ENCODE measurements around the gene IFI35.
"Not testable (repeated sequence)": the region's sequence is repeated elsewhere in the genome, so short reads cannot be mapped to it uniquely, and the experiment has no call there.

The IFI35 gene

GRCh38 chr17:43024407-43025289 is 18.1 kb downstream of the IFI35 start, which contains the start of gene RND2:
TSS of gene RND2 (plus strand) at chr17:43025231. CDS start at chr17:43025348, 117 bp downstream.
- peak; percentile 95 for DNase-seq (ENCODE audit: low read depth, low spot score)

GRCh38 chr17:43025290-43025657 is 18.7 kb downstream of the IFI35 start:
- DNase-seq (ENCODE audit: low read depth, low spot score) = no peak

- no peak for DNase-seq (ENCODE audit: low read depth, low spot score)
These were observed 19.4 kb downstream of the IFI35 start for GRCh38 chr17:43025766-43026537.

GRCh38 chr17:43026595-43026994 is 20.0 kb downstream of the IFI35 start:
- no peak for DNase-seq (ENCODE audit: low read depth, low spot score)

- no peak for DNase-seq (ENCODE audit: low read depth, low spot score)
These were observed 20.8 kb downstream of the IFI35 start for GRCh38 chr17:43027091-43028032.

- DNase-seq (ENCODE audit: low read depth, low spot score) = no peak
These were observed 21.8 kb downstream of the IFI35 start for GRCh38 chr17:43028221-43028861.

- no peak for DNase-seq (ENCODE audit: low read depth, low spot score)
These were observed 23.7 kb downstream of the IFI35 start for GRCh38 chr17:43030137-43030767.

- DNase-seq (ENCODE audit: low read depth, low spot score) = no peak
These were observed 25.1 kb downstream of the IFI35 start for GRCh38 chr17:43031666-43032065.

- DNase-seq (ENCODE audit: low read depth, low spot score) = no peak
These were observed 27.6 kb downstream of the IFI35 start for GRCh38 chr17:43033948-43034881.

GRCh38 chr17:43034894-43035293 is 28.3 kb downstream of the IFI35 start:
- DNase-seq (ENCODE audit: low read depth, low spot score) = no peak

- no peak for DNase-seq (ENCODE audit: low read depth, low spot score)
These were observed 33.1 kb downstream of the IFI35 start for GRCh38 chr17:43039646-43040045.

- DNase-seq (ENCODE audit: low read depth, low spot score) = no peak
These were observed 34.1 kb downstream of the IFI35 start for GRCh38 chr17:43040655-43041054.

GRCh38 chr17:43042025-43042628 is 35.5 kb downstream of the IFI35 start:
- DNase-seq (ENCODE audit: low read depth, low spot score) = no peak

GRCh38 chr17:43043307-43043706 is 36.7 kb downstream of the IFI35 start:
- no peak for DNase-seq (ENCODE audit: low read depth, low spot score)

GRCh38 chr17:43044024-43044423 is 37.4 kb downstream of the IFI35 start:
- DNase-seq (ENCODE audit: low read depth, low spot score) = no peak

- no peak for DNase-seq (ENCODE audit: low read depth, low spot score)
These were observed 45.4 kb downstream of the IFI35 start for GRCh38 chr17:43051969-43052368.

- not testable (repeated sequence) for DNase-seq (ENCODE audit: low read depth, low spot score)
These were observed 46.4 kb downstream of the IFI35 start for GRCh38 chr17:43053008-43053407.

- no peak for DNase-seq (ENCODE audit: low read depth, low spot score)
These were observed 49.5 kb downstream of the IFI35 start for GRCh38 chr17:43056051-43056450.
